ENCODE measurements around the gene SLMAP. TPM values are rescaled to one million over a fixed set of nuclear protein-coding genes. Genes with fewer than 3 reads are reported as not detected.

SLMAP gene
- total and polyA plus RNA-seq, 2 of the 4 experiments (the other 2 are of a cell fraction) = 15.5 to 26.5 TPM

DNA sequence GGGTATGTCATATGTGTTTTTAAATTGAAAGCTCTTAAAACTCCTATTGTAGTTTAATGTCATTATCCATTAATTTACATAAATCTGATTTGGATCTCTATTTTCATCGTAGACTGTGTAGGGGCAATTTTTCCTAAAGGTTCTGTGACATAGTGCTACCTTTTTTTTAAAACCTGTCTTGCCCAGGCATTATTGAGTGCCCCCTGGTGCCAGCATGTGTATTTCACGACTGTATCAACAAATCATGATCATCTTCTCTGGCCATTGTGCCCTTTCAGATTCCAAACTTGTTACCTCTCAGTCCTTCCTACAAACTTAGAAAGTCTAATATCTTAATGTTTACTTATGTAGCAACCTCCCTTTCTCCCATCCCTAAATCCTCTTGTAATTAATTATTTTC lies 154.9 kb downstream of the SLMAP start:
- H3K4ac ChIP-seq (ENCODE audit: low read depth, low read length) = no peak overlapping the region
- TF ChIP-seq RFX5 (IDR thresholded peaks at IDR 0.05; ENCODE audit: low read depth, low read length) (no peak), NFE2L2 (IDR thresholded peaks at IDR 0.05; ENCODE audit: low read depth, low read length) (no peak), CHD1 (IDR thresholded peaks at IDR 0.05; ENCODE audit: low read depth, low read length) (no peak), MAFK (IDR thresholded peaks at IDR 0.05; ENCODE audit: low read depth, low read length) (no peak), FOS (IDR thresholded peaks at IDR 0.05; ENCODE audit: low read depth, low read length) (no peak), SMC3 (IDR thresholded peaks at IDR 0.05; ENCODE audit: low read depth, low read length) (0 out of 2 replicates have a peak, but pooled peaks have one; percentile 10), RAD21 (IDR thresholded peaks at IDR 0.05; ENCODE audit: low read length) (peak; percentile 37), USF2 (IDR thresholded peaks at IDR 0.05; ENCODE audit: low read depth, low read length) (no peak), RCOR1 (IDR thresholded peaks at IDR 0.05; ENCODE audit: insufficient replicate concordance, low read length) (no peak)
- TF ChIP-seq, protein P1, sequence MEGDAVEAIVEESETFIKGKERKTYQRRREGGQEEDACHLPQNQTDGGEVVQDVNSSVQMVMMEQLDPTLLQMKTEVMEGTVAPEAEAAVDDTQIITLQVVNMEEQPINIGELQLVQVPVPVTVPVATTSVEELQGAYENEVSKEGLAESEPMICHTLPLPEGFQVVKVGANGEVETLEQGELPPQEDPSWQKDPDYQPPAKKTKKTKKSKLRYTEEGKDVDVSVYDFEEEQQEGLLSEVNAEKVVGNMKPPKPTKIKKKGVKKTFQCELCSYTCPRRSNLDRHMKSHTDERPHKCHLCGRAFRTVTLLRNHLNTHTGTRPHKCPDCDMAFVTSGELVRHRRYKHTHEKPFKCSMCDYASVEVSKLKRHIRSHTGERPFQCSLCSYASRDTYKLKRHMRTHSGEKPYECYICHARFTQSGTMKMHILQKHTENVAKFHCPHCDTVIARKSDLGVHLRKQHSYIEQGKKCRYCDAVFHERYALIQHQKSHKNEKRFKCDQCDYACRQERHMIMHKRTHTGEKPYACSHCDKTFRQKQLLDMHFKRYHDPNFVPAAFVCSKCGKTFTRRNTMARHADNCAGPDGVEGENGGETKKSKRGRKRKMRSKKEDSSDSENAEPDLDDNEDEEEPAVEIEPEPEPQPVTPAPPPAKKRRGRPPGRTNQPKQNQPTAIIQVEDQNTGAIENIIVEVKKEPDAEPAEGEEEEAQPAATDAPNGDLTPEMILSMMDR (conservative IDR thresholded peaks at IDR 0.05; ENCODE audit: low read depth, low read length) = peak; percentile 36
- H4K91ac ChIP-seq (ENCODE audit: insufficient read depth, low read depth, low read length) = no peak overlapping the region
- ATAC-seq (ENCODE audit: low read depth) (peak; percentile 40; the same call in 1 of the 2 replicates), DNase-seq (peak; percentile 28)
- no peak overlapping the region for H4K8ac ChIP-seq (ENCODE audit: low read depth in 2 of 2, low read length in 2 of 2)
- H2AFZ ChIP-seq (replicated peaks; ENCODE audit: low read length, poor library complexity) = no peak overlapping the region
- no peak overlapping the region for H2BK20ac ChIP-seq (ENCODE audit: low read depth, low read length)
- H3K9ac ChIP-seq (ENCODE audit: low read depth, low read length) = no peak overlapping the region
- H2BK5ac ChIP-seq (ENCODE audit: low read depth, low read length, poor library complexity, severe bottlenecking) = no peak overlapping the region
- WGBS, 2 experiments (ENCODE audit: extremely low coverage in 2 of 2, insufficient read length in 1 of 2) = no CpG with 5 or more reads among the region's 2 CpGs
- H2BK120ac ChIP-seq (ENCODE audit: low read depth, low read length) = no peak overlapping the region
- H3K4me1 ChIP-seq (ENCODE audit: control insufficient read depth, insufficient read depth, low read length) = no peaks in the 10 kb centered on the region
- H3K4me3 ChIP-seq (ENCODE audit: insufficient read depth, low read depth, low read length) = no peak overlapping the region
- H3K9me1 ChIP-seq (ENCODE audit: insufficient read depth, low read length) = 0 out of 2 replicates have a peak, but pooled peaks cover 2% of the 10 kb centered on the region
- H2AK5ac ChIP-seq (ENCODE audit: low read depth, low read length) = no peak overlapping the region
- H3K27ac ChIP-seq (ENCODE audit: insufficient read depth, low read length) = no peak overlapping the region
- no peak overlapping the region for H2BK15ac ChIP-seq (ENCODE audit: low read depth, low read length)
- no peaks in the 10 kb centered on the region for H3K27me3 ChIP-seq (ENCODE audit: control insufficient read depth, insufficient read depth, low read length)
- H3K4me2 ChIP-seq (ENCODE audit: low read depth, low read length) = no peak overlapping the region
- H3K56ac ChIP-seq (ENCODE audit: extremely low read depth, insufficient read depth, low read length) = no peak overlapping the region
- H4K5ac ChIP-seq (ENCODE audit: low read depth, low read length) = no peak overlapping the region
- no TSS peak for BruUV-seq (replicated peaks)
- no peaks in the 10 kb centered on the region for H4K20me1 ChIP-seq (ENCODE audit: insufficient read depth, low read length)
- no peak overlapping the region for H2AK9ac ChIP-seq (replicated peaks; ENCODE audit: low read depth, low read length, poor library complexity)
- dilution Hi-C loops (cut with HindIII; ENCODE audit: low sequenced_read_pairs, unreplicated experiment) (no loop called here), in situ Hi-C loops (cut with MboI; ENCODE audit: low sequenced_read_pairs) (no loop called here), intact Hi-C loops (cut with micrococcal nuclease) (no loop called here)
- no peaks in the 10 kb centered on the region for H3K79me1 ChIP-seq (ENCODE audit: low read depth in 1 of 2, low read length in 2 of 2)
- ChIA-PET POLR2A (ENCODE audit: unreplicated experiment) (no interaction called here), CTCF (no interaction called here)
- no peak overlapping the region for H3K23ac ChIP-seq (ENCODE audit: low read depth, low read length)
- peaks cover 17% of the 10 kb centered on the region for H3K36me3 ChIP-seq (ENCODE audit: control insufficient read depth, insufficient read depth, low read length)
- no peak overlapping the region for H3K18ac ChIP-seq (ENCODE audit: low read depth, low read length)
- no peak overlapping the region for H3K14ac ChIP-seq (replicated peaks; ENCODE audit: low read depth, low read length)
- H3K9me3 ChIP-seq (ENCODE audit: control insufficient read depth, insufficient read depth, low read length) = no peaks in the 10 kb centered on the region
